Fibroblast of mammary gland (primary cell): Measurements from ENCODE around the gene SPANXD.
A peak's percentile ranks its signal among the peaks of the same experiment; 100 is the strongest.

Experiments
- DNase-seq: peaks from one replicate; pipeline ENCODE4 v3.0.0-alpha.2; 2010; ENCODE audit warnings: low read depth
- H3K4me3 ChIP-seq: 2 replicates; pipeline ENCODE4 v1.5.1; 2011; ENCODE audit warnings: low read depth, mild to moderate bottlenecking, low read length, moderate library complexity; ENCODE audit not compliant: control insufficient read depth
- CTCF ChIP-seq: conservative IDR thresholded peaks from 2 replicates; pipeline ENCODE4 v1.5.1; 2011; ENCODE audit warnings: low read depth, low read length, inconsistent platforms; ENCODE audit not compliant: control insufficient read depth, insufficient read depth

Gene SPANXD

DNA sequence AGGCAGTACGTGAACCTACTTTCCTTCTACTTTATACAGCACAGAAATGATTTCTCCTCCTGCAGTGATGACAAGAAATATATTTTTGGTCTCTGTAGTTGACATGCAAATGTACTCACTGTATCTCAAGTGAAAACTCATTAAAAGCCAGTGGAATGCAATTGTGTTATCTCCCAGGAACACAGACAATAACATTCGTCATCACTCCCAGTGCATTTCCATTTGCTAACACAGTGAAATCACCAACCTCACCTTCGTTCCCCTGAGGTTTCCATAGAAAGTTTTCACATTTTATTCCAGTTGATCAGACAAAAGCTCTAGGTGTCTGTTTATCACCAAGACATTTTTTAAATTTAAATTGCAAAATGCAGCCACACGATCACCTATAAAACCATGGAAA is 2.5 kb upstream of the SPANXD start:
- TF ChIP-seq CTCF, result no peak
- no peak overlapping the region for H3K4me3 ChIP-seq
- DNase-seq, result no peak

- peak; percentile 2 for DNase-seq
- no peak overlapping the region for H3K4me3 ChIP-seq
- no peak for TF ChIP-seq CTCF
These were observed 24.6 kb downstream of the SPANXD start for GRCh38 chrX:141673946-141674345.

- peak; percentile 2 for DNase-seq
- no peak overlapping the region for H3K4me3 ChIP-seq
- no peak for TF ChIP-seq CTCF
These were observed 28.9 kb downstream of the SPANXD start for GRCh38 chrX:141669689-141670088.

DNA sequence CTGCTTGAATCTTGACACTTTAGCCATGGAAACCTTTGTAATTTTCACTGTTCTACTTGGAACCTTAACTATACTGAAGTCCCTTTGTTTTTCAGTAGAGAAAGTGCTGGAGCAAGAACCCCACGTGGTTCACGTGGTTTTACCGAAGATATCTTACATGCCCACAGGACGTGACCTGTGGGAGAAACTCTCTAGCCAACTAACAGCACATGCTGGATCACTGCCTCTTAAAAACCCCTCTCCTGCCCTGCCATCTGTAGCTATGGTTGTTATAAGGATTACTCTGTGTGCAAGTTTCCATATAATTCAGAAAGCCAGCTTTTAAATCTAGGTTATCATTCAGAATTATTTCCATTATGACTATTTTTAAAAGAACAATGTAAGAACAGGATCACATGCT is 30.2 kb downstream of the SPANXD start:
- no peak for TF ChIP-seq CTCF
- H3K4me3 ChIP-seq, result no peak overlapping the region
- no peak for DNase-seq

GRCh38 chrX:141662781-141663180 is 35.8 kb downstream of the SPANXD start:
- no peak overlapping the region for H3K4me3 ChIP-seq
- TF ChIP-seq CTCF, result no peak
- DNase-seq, result no peak

- no peak for DNase-seq
- no peak for TF ChIP-seq CTCF
- no peak overlapping the region for H3K4me3 ChIP-seq
These were observed 46.3 kb downstream of the SPANXD start for GRCh38 chrX:141652286-141652685.
